GM18498 (cell line): ENCODE data around the gene PTPRM.

Experiments used
- ATAC-seq: cut with Tn5 transposase; IDR thresholded peaks from one replicate; pipeline ENCODE4 v1.9.1; 2021; ENCODE audit warnings: mild to moderate bottlenecking, moderate library complexity; ENCODE audit not compliant: unreplicated experiment

Gene PTPRM

DNA sequence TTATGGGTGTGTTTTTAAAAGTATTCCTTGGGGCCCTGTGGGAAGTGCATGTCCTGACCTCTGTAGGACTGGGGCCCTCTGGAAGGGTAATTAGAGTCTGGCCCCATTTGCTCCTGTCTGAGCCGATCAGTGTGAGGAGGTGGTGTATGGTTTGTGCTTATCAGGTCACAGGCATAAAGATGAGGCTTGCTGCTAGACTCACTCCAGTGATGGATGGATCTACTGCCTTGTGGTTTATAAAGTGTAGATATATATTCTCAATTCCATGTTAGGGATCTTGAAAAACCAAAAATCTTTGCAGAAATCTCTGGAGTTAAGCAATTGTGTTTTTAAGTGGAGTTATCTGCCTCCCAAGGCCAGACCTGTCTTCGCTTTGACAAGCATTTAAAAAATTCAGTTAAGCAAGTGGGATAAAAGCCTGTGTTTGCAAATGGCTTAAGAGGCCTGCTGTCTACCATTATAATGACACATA is 182.4 kb downstream of the PTPRM start:
- ATAC-seq: no peak

DNA sequence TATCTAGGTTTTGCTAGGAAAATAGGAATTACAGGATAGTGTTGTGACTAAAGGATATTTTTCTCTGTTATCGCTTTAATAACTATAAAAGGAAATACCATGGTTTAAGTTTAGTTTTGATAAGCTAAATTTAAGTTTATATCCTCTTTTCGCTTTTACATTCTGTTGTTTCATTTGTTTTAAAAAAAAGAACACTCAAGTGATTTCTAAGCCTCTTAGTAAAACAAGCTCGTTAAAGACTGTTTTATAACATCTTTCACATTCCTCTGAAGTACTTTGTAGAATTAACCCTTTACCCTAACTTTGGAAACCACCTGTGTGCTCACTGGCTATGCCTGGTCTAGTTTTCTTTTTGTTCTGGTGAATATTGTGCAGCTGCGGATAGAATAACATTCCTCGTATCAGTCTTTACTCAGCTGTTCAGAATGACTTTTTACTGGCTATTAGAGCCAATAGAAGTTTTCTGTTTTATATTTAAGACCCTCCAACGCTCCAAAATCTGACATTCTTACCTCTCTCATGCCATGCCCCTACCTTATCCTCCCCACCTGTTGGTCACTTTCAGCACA is 183.1 kb downstream of the PTPRM start:
- no peak for ATAC-seq

DNA sequence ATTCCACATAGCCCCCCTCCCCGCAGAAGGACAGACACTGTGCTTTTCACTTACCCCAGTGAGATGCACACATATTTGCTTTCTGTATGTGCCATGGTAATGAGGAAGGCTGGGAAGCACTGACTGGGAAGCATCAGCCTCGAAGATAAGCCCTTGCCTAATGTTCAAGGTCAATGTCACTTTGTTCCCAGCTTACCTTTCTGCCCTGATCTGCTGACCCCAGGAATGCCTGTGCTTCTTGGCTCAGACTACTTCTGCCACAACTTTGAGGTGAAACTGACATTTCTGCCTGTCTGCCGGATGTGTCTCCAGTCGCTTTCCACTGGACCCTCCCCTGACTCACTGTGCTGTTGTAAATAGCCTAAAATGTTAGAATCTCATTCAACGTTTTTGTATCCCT is 183.8 kb downstream of the PTPRM start:
- ATAC-seq: no peak

DNA sequence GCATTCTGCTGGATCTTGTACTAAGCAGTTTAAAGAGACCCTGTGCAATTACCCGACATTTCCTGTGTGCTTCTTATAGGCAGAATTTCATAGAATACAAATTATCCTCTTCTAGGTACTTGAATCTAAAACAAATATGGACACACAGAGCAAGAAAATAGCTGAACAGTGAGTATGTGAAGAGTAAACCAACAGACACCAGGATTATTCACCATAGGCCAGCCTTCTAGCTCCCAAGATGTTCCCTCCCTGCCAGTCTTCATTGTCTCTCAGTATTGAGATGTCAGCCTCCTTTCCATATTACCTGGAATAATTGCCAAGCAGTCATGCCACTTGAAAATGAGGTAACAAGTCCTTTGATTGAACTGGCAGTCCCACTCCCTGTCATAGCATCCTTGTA is 187.1 kb downstream of the PTPRM start:
- no peak for ATAC-seq

DNA sequence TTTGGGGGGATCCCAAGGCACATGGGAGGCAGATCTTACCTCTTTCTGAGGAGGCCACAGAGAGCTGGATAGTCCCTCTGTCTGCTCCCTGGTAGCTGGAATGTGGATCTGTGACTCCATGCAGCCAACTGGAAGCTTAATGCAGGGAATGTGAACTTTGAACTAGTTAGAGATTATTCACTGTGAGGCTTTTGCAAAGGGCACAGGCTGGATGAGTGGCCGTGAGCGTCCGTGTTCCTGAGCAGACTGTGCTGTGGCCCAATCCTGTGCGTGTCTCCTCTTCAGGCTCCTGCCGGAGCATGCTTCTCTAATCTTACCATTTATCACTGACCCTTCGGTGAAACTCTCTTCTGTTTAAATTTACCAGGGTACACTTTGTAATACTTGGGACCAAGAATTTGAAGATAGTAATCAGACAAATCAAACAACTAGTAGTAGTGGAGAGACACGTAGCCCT is 187.6 kb downstream of the PTPRM start:
- ATAC-seq: no peak

DNA sequence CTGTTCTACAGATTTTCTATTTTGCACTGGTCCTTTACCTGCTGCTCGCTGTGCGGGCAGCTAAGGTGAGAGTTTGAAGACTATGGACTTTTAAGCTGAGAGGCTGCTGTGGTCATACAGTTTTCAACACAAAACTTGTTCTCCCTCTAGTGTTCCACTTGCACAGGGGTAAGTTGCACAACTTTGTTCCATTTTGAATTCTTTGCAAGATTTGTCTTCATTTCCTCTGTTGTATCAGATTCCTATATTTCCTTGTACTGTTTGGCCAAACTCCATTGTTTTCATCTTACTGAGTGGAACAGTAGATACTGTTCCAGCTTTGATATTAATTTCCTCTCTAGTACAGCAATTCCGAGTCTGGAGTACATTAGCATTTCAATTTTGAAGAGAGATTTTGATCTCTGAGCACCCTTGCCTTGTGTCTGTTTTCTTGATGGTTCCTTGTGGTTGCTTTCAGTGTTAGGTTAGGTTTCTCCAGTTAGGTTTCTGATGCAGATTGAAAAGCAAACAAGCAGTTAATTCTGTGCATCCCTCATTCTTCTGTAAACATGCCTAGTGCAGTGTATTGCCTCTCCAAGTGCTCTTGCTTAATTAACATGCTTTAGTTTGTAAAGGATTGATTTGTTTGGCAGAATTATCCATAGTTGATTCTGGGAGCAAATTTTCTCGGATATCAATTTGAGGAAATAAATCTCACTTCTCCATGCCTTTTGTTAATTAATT is 188.8 kb downstream of the PTPRM start:
- ATAC-seq: no peak

DNA sequence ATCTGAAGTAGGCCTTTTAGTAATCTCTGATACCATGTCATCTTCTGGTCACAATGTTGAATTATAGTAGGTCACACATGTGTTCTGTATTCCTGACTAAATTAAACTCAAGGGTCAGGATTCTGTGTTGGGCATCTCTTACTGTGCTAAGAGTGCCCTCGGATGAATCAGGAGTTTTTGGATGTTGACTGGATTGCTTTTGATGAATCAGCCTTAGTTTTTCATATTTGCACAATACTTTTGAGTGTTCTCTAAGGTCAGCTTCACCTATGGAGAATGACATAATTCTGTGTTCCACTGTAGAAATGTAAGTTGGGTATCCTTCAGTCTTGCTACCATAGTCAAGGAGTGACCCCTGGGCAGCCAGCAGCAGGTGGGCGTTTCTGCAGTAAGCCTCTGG is 190.1 kb downstream of the PTPRM start:
- no peak for ATAC-seq

DNA sequence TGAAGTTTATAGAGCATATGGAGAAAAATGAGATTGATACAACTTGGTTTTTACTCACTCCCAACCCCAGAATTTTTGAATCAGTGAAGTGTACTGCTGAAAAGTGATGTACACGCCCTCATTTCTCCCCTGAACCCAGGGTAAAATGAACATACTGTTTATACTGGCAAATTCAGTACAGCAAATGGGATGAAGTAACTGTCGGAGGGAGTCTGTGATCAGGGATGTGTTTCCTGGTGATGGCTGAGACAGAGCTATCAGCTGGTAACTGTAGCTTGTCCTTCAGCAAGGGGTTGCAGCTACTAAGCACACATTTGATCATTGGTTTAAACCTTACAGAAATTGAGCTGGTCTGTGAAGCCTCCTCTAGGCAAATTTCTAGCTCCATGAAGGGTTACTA is 191.6 kb downstream of the PTPRM start:
- ATAC-seq: no peak

DNA sequence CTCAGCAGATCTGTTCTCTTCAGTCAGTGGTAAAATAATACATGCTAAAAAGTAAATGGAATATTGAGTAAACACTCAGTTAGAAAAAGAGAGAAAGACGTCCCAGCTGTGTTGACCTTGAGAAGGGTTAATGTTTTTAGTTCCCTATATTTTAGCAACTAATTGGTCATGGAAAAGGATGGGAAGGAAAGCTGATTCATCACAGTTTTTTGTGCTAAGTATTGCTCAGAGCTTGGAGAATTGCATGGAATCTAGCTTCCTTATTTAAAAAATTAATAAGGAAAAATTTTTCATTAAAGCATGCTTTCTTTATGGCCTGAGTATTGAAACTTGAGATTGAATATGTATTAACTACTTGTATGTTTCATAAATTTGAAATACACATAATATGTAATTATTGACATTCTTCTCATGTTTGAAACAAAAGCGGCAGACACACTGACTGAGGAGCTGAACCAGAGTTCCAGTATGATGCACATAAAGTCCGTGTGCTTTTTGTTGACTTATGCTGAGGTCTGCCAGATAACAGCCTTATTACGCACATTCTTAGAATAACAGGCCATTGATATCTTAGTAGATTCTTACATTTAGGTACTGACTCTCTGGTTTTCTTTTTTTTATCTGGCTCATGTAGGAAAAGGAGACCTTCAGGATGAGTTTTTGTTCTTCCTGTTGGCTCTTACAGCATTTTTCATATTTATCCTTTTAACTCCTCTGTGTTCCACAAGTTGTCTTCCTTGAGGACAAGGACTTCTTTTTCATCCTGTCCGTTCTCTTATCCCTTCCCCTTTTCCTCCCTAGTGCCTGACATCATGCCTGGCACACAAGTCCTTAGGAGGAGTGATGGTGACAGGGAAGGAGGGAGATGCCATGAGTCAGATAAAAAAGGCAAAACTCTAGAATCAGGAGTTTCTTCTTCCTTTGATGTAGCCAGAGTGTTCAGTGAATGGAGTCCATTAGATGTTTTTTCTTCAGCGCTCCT is 194.1 kb downstream of the PTPRM start:
- ATAC-seq: no peak

DNA sequence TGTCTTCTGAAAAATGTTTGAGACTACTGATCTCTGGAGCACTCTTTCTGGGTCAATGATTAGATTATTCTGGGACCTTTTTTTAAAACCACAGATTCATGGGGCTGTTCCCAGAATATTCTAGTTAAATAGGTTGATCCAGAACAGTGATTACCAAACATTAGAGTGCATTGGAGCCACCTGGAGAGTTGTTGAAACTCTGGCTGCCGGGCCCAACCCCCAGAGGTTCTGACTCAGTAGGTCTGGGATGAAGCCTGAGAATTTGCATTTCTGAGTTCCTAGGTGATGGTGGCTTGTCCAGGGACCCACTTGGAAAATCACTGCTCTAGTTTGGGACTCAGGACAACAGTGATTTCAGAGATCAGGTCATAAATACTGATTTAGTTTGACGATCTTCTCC is 197.3 kb downstream of the PTPRM start:
- no peak for ATAC-seq

DNA sequence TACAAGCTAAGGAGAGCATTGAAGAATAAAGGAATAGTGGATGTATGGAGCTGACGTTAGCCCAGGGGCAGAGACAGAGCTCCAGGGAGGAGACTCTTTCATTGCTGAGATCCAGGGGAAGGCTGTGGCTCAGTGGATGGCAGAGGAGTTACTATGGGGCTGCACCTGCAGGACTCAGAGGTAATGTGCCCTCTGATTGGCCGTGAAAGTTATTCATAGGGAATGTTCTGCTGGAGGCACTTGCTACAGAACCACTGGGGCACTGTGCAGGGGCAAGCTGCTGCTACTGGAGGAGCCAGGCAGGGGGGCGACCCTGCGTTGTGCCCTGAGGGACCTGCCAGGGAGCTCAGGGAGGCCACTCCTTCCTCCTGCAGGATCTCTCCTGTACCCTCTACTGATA is 199.2 kb downstream of the PTPRM start:
- no peak for ATAC-seq

DNA sequence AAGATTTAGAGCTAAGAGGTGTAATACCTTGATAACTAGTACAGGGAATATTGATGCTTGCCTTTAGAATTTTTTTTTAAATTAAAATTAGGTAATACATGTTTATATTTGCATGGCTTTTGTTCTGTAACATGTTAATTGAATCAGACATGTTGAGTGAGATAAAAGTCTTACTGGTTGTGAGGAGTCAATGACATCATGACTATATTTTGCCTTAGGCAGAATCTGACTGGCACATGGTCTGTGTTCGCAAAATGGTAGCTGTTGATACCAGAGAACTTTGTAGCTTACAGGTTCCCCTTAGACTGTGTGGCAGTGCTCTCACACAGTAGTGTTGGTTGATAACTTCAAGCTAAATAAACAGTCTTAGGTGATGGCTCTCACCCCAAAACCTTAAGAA is 199.7 kb downstream of the PTPRM start:
- no peak for ATAC-seq

DNA sequence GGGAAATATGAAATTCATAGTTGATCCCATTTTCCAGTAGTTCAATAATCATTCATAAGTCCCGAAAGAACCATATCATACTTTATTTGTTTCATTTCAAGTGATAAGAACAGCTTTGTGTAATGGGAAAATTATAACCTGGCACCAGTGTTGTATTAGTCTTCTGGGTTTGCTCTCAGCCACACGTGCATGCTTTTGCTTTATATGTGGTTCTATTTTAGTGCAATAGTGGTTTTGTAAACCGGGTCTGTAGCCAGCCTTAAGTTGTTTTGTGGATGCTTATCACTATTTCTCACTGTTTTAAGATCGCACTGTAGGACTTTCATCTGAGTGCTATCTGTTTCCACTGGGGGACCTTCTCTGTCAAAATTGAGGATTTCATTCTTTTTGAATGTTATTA is 203.8 kb downstream of the PTPRM start:
- no peak for ATAC-seq

DNA sequence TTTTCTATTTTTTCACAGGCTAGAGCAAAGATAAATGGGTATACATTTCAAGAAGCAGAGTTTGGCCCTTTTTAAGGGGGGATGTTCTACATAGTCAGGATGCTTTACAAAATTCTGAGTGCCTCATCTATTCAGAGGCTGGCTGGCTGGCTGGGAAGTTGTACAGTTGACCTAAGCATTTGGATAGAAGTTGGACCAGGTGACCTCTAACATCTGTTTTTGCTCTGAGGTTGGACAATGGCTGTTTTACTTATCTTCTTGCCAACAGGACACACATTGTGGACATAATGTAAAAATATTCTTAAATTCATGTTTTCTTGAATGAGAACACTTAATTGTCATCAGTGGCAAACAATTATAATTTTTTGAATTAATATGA is 205.4 kb downstream of the PTPRM start:
- ATAC-seq: no peak

DNA sequence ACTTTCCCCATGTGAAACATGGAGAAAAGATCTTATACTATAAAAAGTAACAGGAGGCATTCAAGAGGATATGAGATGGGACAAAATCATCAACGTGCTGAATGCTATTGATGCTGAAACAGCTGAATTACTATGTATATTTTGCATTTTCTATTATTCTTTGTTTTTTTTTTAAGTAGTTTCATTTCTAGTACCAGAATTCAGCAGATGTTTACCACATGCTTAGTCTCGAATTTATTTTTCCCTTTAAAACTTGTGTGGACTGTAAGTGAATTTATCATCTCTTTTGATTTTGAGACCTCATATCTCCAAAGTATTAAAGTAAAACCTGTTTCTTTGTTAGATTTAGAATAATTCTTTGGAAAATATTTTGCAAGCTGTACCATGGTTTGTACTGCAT is 205.8 kb downstream of the PTPRM start:
- no peak for ATAC-seq

DNA sequence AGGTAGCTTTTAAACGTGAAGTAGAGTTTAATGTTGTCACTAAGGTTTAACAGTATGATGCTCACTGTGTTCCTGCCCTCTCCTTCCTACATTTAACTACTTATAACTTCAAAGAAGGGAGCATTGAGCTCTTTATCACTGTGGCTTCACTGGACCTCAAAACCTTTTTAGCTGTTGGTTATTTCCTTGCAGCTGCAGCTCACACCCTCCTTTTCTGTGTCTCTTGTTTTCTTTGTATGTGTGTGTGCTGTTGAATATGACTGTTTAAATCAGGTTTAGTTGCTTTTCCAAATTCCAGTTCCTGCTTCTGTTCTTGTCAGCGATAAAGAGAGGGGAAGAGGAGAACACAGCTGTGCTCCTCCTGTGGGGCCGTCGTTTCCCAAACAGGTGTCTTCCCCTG is 208.0 kb downstream of the PTPRM start:
- ATAC-seq: no peak

DNA sequence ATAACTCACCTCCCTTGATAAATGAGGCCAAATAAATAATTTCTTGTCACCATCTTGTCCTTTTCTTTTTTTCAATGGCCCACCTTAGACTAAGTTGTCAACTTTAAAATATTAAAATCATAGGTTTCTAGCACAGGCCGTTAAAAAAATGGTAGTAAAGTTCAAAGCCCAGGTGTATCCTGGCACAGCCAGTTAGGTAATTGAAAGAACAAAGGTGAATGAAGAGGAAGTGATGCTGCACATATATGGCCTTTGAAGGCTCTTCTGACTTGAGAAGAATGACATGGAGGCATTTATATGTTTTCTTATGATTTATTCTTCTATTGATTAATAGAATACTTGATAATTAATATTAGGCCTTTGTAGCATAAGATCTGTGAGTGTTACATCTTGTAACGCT is 208.7 kb downstream of the PTPRM start:
- no peak for ATAC-seq

DNA sequence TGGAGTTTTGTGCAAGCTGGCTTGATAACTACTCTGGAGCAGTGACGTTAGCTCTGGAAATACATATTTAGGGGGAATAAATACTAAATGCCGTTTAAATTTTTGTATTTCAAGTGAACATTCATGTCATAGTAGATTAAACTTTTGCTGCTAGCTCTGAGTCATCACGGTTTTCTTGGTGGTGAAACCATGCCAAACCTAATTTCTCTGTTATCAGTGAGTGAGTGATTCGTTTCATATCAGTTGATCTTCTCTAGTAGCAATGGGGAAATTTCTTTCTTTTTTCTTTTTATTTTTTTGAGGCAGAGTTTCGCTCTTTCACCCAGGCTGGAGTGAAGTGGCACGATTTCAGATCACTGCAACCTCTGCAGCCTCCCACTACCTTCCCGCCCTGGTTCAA is 211.1 kb downstream of the PTPRM start:
- ATAC-seq: no peak

DNA sequence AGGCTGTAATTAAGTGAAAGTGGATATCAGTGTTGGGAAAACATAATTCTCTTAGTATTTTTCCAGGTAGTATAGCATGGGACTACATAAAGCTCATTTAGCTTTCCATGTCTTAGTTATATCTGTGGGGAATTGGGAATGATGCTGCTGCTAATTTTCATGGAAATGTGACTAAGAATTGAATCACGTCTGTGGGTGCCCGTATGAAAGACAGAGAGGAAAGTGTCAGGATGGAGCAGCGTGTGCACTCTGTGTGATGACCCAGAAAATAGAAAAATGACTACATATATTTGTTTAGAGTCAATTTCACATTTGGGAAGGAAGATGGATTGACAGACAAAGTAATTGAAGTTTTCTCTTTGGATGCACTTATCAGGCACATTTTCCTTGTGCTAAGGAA is 212.1 kb downstream of the PTPRM start:
- no peak for ATAC-seq

DNA sequence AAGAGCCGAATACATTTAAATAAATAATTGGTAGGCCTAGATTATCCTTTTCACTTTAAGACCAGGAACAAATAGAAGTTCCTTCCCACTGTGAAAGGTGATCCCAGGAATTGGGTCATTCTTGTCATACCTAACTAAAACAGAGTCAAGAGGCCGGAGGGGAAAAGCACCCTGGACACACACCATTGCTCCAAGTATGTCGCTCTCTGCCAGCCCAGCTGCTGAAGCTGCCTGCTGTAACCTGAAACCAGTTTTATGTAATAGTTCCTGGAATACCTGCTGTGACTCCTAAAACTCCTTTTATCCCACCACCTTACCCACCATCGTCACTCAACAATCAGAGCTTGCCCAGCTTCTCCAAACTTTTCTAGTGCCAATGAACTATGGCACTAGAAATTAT is 217.1 kb downstream of the PTPRM start:
- ATAC-seq: no peak

DNA sequence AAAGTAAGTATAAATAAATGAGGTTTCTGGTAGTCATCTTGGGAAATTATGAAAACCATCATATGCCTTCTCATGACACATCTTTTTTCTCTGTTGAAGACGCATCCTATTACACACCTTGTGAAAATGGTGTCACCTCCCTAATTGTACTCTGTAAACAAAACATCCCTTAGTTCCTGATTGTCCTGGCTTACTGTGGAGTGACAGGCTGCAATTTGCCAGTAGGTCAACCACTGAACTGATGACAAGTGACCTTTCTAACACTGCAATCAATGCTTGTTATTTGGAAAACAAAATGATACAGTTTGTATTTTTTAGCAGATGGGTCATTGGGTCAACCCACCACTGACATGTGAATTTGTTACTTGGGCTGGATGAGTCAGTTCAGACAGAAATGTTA is 219.5 kb downstream of the PTPRM start:
- ATAC-seq: no peak

DNA sequence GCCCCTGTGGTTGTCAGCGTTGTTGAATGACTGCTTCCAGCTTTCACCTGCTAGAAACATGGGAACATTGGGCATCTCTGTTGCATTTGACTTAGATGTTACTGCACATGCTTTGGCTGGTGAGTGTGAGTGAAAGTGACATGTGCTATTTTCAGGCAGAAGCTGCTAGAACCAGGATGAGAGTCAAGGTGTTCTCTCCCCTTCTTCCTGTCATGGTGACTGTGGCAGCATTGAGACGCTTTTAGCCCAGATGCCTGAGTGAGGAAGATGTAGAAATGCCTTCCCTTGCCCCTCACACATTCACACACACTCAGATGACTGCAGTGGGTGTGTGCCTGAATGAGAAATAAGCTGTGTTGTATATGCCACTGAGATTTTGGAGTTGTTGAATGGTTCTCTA is 220.2 kb downstream of the PTPRM start:
- no peak for ATAC-seq
